GM10266 (cell line): ENCODE data around the gene TPCN2.
"Not testable (repeated sequence)": the region's sequence is repeated elsewhere in the genome, so short reads cannot be mapped to it uniquely, and the experiment has no call there.

Source experiments
- DNase-seq: peaks from one replicate; pipeline ENCODE4 v3.0.0; 2012; ENCODE audit errors: extremely low spot score
- TF ChIP-seq, protein P1 (sequence below): IDR thresholded peaks from 2 replicates; pipeline ENCODE4 v1.5.1; 2012; ENCODE audit warnings: mild to moderate bottlenecking, low read depth; ENCODE audit not compliant: control insufficient read depth, insufficient read depth; ENCODE audit errors: missing control alignments

TPCN2 gene

DNA sequence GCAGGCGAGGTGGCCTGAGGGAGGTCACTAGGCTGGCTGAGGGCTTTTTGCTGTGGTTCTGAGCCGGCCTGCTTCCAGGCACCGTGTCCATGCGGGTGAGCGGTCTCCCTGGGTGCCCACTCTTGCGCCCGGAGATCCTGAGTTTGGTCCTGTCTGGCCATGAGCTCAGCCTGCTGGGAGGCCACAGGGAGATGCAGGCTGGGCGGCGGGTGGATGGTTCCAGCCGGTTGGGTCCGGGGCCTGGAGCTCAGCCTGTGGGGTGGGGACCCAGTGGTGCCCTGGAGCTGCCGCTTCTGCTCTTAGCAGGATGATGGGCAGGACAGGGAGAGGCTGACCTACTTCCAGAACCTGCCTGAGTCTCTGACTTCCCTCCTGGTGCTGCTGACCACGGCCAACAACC lies 18.5 kb downstream of the TPCN2 start:
- TF ChIP-seq, protein P1, sequence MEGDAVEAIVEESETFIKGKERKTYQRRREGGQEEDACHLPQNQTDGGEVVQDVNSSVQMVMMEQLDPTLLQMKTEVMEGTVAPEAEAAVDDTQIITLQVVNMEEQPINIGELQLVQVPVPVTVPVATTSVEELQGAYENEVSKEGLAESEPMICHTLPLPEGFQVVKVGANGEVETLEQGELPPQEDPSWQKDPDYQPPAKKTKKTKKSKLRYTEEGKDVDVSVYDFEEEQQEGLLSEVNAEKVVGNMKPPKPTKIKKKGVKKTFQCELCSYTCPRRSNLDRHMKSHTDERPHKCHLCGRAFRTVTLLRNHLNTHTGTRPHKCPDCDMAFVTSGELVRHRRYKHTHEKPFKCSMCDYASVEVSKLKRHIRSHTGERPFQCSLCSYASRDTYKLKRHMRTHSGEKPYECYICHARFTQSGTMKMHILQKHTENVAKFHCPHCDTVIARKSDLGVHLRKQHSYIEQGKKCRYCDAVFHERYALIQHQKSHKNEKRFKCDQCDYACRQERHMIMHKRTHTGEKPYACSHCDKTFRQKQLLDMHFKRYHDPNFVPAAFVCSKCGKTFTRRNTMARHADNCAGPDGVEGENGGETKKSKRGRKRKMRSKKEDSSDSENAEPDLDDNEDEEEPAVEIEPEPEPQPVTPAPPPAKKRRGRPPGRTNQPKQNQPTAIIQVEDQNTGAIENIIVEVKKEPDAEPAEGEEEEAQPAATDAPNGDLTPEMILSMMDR = no peak
- DNase-seq = no peak

GRCh38 chr11:69071086-69071800 lies 22.5 kb downstream of the TPCN2 start:
- TF ChIP-seq, protein P1 = no peak
- no peak for DNase-seq

GRCh38 chr11:69071956-69072355 lies 23.2 kb downstream of the TPCN2 start:
- DNase-seq = no peak
- TF ChIP-seq, protein P1 = no peak

GRCh38 chr11:69073469-69073868 lies 24.7 kb downstream of the TPCN2 start:
- TF ChIP-seq, protein P1 = no peak
- DNase-seq = no peak

GRCh38 chr11:69074375-69075140 lies 25.8 kb downstream of the TPCN2 start:
- TF ChIP-seq, protein P1 = no peak
- no peak for DNase-seq

DNA sequence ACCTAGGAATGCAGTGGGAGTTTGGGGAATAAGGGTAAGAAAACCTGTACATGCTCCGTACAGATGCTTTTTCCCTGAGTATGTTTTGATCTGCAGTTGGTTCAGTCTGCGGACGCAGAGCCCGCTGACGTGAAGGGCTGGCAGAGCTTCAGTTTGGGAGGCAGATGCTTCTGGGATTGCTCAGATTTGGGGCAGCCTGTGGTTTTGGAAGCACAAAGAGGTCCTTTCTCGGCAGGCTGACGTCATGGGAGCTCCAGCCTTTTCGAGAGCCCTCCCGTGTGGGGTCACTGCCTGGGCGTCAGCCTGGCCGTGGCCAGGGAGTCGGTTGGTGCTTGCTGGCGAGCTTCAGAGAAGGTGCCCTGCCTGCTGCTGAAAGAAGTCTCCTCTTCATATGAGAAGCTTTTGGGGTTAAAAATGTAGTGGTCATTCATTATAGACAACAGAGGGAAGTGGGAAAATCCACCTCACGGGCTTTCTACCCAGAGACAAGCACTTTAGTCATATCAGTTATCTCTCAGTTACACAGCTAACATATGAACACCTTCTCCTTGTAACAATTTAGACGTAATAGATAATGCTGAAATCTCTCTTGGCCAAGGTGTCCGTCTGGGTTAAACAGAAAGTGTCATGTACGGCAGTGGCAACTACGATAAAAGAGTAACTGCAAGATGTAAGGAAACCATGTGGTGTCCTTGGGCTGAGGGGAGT lies 26.8 kb downstream of the TPCN2 start:
- TF ChIP-seq, protein P1 = no peak
- no peak for DNase-seq

DNA sequence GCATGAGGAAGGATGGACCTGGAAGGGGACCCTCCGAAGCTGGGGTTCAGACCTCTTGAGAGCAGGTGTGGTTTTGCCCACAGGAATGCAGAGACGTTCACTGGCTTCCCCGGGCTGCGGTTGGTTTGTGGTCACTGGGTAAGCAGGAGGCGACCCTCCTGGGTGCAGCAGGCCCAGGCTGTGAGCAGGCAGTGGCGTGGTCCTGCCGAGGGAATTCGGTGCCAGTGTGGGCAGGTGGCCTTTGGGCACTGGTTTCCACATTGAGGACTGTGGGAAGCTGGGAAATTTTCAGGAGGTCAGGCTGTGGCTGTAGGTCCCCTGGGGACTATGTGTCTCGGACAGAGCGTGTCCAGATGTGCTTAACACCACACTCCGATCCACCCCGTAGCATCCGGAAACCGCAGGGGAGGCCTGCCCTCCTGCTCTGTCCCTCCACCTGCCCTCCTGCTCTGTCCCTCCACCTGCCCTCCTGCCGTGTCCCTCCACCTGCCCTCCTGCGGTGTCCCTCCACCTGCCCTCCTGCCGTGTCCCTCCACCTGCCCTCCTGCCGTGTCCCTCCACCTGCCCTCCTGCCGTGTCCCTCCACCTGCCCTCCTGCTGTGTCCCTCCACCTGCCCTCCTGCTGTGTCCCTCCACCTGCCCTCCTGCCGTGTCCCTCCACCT lies 27.5 kb downstream of the TPCN2 start:
- TF ChIP-seq, protein P1 = no peak
- no peak for DNase-seq

- not testable (repeated sequence) for DNase-seq
Measured at GRCh38 chr11:69076977-69077376, 28.2 kb downstream of the TPCN2 start.
